Activated gamma-delta T cell (primary cell): ENCODE results near the gene PPP1R9B.
A peak's percentile ranks its signal among the peaks of the same experiment; 100 is the strongest.

ENCODE experiments used
- DNase-seq: peaks from one replicate; lab custom pipeline; 2025; lab: John Stamatoyannopoulos, UW

PPP1R9B gene

GRCh38 chr17:50155115-50155819, 4.8 kb upstream of the PPP1R9B start:
- no peak for DNase-seq

GRCh38 chr17:50154604-50155003, 4.1 kb upstream of the PPP1R9B start:
- DNase-seq: no peak

GRCh38 chr17:50153650-50154575, 3.4 kb upstream of the PPP1R9B start:
- DNase-seq: no peak

GRCh38 chr17:50152736-50153135, 2.3 kb upstream of the PPP1R9B start:
- no peak for DNase-seq

- no peak for DNase-seq
Measured at GRCh38 chr17:50151937-50152547, 1.6 kb upstream of the PPP1R9B start.

- DNase-seq: peak; percentile 73
Measured at GRCh38 chr17:50151041-50151936, 812 bp upstream of the PPP1R9B start.

- DNase-seq: peak; percentile 56
Measured at GRCh38 chr17:50149417-50150353, 792 bp downstream of the PPP1R9B start.

- DNase-seq: no peak
Measured at GRCh38 chr17:50149091-50149416, 1.4 kb downstream of the PPP1R9B start.

- peak; percentile 56 for DNase-seq
Measured at GRCh38 chr17:50148226-50149090, 2.0 kb downstream of the PPP1R9B start.

- DNase-seq: no peak
Measured at GRCh38 chr17:50147841-50148225, 2.6 kb downstream of the PPP1R9B start.

- no peak for DNase-seq
Measured at GRCh38 chr17:50146927-50147665, 3.4 kb downstream of the PPP1R9B start.

GRCh38 chr17:50146230-50146926, 4.1 kb downstream of the PPP1R9B start:
- DNase-seq: no peak

GRCh38 chr17:50145532-50146229, 4.8 kb downstream of the PPP1R9B start:
- no peak for DNase-seq

GRCh38 chr17:50144845-50145531, 5.5 kb downstream of the PPP1R9B start:
- no peak for DNase-seq

GRCh38 chr17:50144355-50144754, 6.1 kb downstream of the PPP1R9B start:
- no peak for DNase-seq

GRCh38 chr17:50143461-50144176, 6.9 kb downstream of the PPP1R9B start:
- no peak for DNase-seq
